ENCODE measurements around the gene FCMR. TPM values are rescaled to one million over a fixed set of nuclear protein-coding genes. Genes with fewer than 3 reads are reported as not detected.

Gene FCMR
- total and polyA plus RNA-seq, 4 donors, result 0.70 to 3.6 (median 1.7) TPM

- Histone ChIP-seq H3K9ac (ENCODE audit: low read depth in 1 of 2, low read length in 2 of 2) (no peak overlapping the region), H3K4me3 (ENCODE audit: low read depth in 1 of 3, low read length in 3 of 3) (no peak overlapping the region), H3K27ac (ENCODE audit: low read depth in 1 of 2, low read length in 2 of 2) (no peak overlapping the region), H3K27me3 (ENCODE audit: control insufficient read depth in 4 of 4, insufficient read depth in 4 of 4, low read length in 3 of 4) (no peaks in the 10 kb centered on the region), H3K9me3 (ENCODE audit: control insufficient read depth in 4 of 4, low read length in 3 of 4) (no peaks in the 10 kb centered on the region), H3K36me3 (ENCODE audit: control insufficient read depth in 4 of 4, insufficient read depth in 3 of 4, low read depth in 1 of 4, low read length in 3 of 4) (no peaks in the 10 kb centered on the region), H3K4me1 (ENCODE audit: control insufficient read depth in 4 of 4, insufficient read depth in 4 of 4, low read length in 3 of 4) (peaks cover 0 to 4% (median 0%) of the 10 kb centered on the region in 4 donors)
- TF ChIP-seq HNF4A (conservative IDR thresholded peaks at IDR 0.05) (no peak), FOXA1 (IDR thresholded peaks at IDR 0.05) (no peak), NR2F2 (IDR thresholded peaks at IDR 0.05) (no peak), TAF1 (conservative IDR thresholded peaks at IDR 0.05) (no peak), GABPA (IDR thresholded peaks at IDR 0.05 in 1 of 2, conservative IDR thresholded peaks at IDR 0.05 in 1 of 2) (no peak), FOXA2 (IDR thresholded peaks at IDR 0.05) (no peak), CTCF (IDR thresholded peaks at IDR 0.05; ENCODE audit: low read depth, low read length, missing input control) (no peak), REST (IDR thresholded peaks at IDR 0.05) (no peak), MAX (IDR thresholded peaks at IDR 0.05) (no peak), RAD21 (IDR thresholded peaks at IDR 0.05) (no peak), ATF3 (IDR thresholded peaks at IDR 0.05) (no peak)
- DNase-seq (ENCODE audit: low spot score), result no peak
- 92% methylated on average over 1 of the region's 1 CpG for WGBS
Measured at GRCh38 chr1:206902702-206903101, 19.0 kb downstream of the FCMR start.

- Histone ChIP-seq H3K27me3 (ENCODE audit: control insufficient read depth in 4 of 4, insufficient read depth in 4 of 4, low read length in 3 of 4) (no peaks in the 10 kb centered on the region), H3K9me3 (ENCODE audit: control insufficient read depth in 4 of 4, low read length in 3 of 4) (no peaks in the 10 kb centered on the region), H3K9ac (ENCODE audit: low read depth in 1 of 2, low read length in 2 of 2) (no peak overlapping the region), H3K27ac (ENCODE audit: low read depth in 1 of 2, low read length in 2 of 2) (no peak overlapping the region), H3K4me3 (ENCODE audit: low read depth in 1 of 3, low read length in 3 of 3) (no peak overlapping the region), H3K4me1 (ENCODE audit: control insufficient read depth in 4 of 4, insufficient read depth in 4 of 4, low read length in 3 of 4) (no peaks in the 10 kb centered on the region), H3K36me3 (ENCODE audit: control insufficient read depth in 4 of 4, insufficient read depth in 3 of 4, low read depth in 1 of 4, low read length in 3 of 4) (no peaks in the 10 kb centered on the region)
- WGBS, result 84% methylated on average over 6 of the region's 6 CpGs
- no peak for TF ChIP-seq ATF3 (IDR thresholded peaks at IDR 0.05)
- no peak for TF ChIP-seq FOXA2 (IDR thresholded peaks at IDR 0.05)
- TF ChIP-seq REST (IDR thresholded peaks at IDR 0.05), result no peak
- TF ChIP-seq HNF4A (conservative IDR thresholded peaks at IDR 0.05), result no peak
- no peak for TF ChIP-seq SP1 (IDR thresholded peaks at IDR 0.05)
- TF ChIP-seq YY1 (IDR thresholded peaks at IDR 0.05), result no peak
- DNase-seq (ENCODE audit: low spot score), result no peak
Measured at GRCh38 chr1:206901944-206902343, 19.8 kb downstream of the FCMR start.

All from liver (tissue), 9 donors.